H9 (cell line): Measurements from ENCODE around the gene LRMDA. TPM values are rescaled to one million over a fixed set of nuclear protein-coding genes. Genes with fewer than 3 reads are reported as not detected.

Source experiments
- DNase-seq: peaks from one replicate; pipeline ENCODE4 v3.0.0-alpha.2; 2017
- H2AFZ ChIP-seq: one replicate; pipeline ENCODE4 v1.6.1; 2013; ENCODE audit warnings: mild to moderate bottlenecking, low read length, control low read depth, moderate library complexity
- H2AK5ac ChIP-seq: 2 replicates; pipeline ENCODE4 v1.6.1; 2013; ENCODE audit warnings: low read length, control low read depth, mixed read lengths; ENCODE audit not compliant: insufficient read length
- H2BK120ac ChIP-seq: one replicate; pipeline ENCODE4 v1.6.1; 2013; ENCODE audit warnings: low read depth, mild to moderate bottlenecking, low read length, control low read depth, inconsistent platforms; ENCODE audit not compliant: poor library complexity, severe bottlenecking
- H2BK12ac ChIP-seq: 2 replicates; pipeline ENCODE4 v1.6.1; 2013; ENCODE audit warnings: low read length, control low read depth, mixed read lengths, low read depth; ENCODE audit not compliant: insufficient read length
- H2BK15ac ChIP-seq: 2 replicates; pipeline ENCODE4 v1.6.1; 2013; ENCODE audit warnings: low read depth, low read length, control low read depth
- H2BK20ac ChIP-seq: one replicate; pipeline ENCODE4 v1.6.1; 2013; ENCODE audit warnings: low read depth, mild to moderate bottlenecking, low read length, control low read depth, inconsistent platforms; ENCODE audit not compliant: poor library complexity, severe bottlenecking
- H2BK5ac ChIP-seq: 2 replicates; pipeline ENCODE4 v1.6.1; 2013; ENCODE audit warnings: low read length, control low read depth, mixed read lengths; ENCODE audit not compliant: insufficient read length
- H3K14ac ChIP-seq: 2 replicates; pipeline ENCODE4 v1.6.1; 2013; ENCODE audit warnings: low read length, control low read depth; ENCODE audit not compliant: insufficient read depth
- H3K18ac ChIP-seq: 2 replicates; pipeline ENCODE4 v1.6.1; 2013; ENCODE audit warnings: low read depth, mild to moderate bottlenecking, mixed read lengths, low read length, control low read depth; ENCODE audit not compliant: insufficient read length
- H3K23ac ChIP-seq: 2 replicates; pipeline ENCODE4 v1.6.1; 2013; ENCODE audit warnings: low read length, control low read depth, mixed read lengths, low read depth; ENCODE audit not compliant: insufficient read length
- H3K23me2 ChIP-seq: 2 replicates; pipeline ENCODE4 v1.6.1; 2013; ENCODE audit warnings: low read depth, mild to moderate bottlenecking, mixed read lengths, low read length, control low read depth; ENCODE audit not compliant: insufficient read length, poor library complexity, severe bottlenecking
- H3K27ac ChIP-seq: 2 replicates; pipeline ENCODE4 v1.5.1; 2013; ENCODE audit warnings: low read length, control low read depth, mixed read lengths, low read depth; ENCODE audit not compliant: insufficient read length
- H3K27me3 ChIP-seq: 2 replicates; pipeline ENCODE4 v1.6.1; 2013; ENCODE audit warnings: low read length, control low read depth, inconsistent platforms; ENCODE audit not compliant: insufficient read depth
- H3K4ac ChIP-seq: 2 replicates; pipeline ENCODE4 v1.6.1; 2013; ENCODE audit warnings: low read depth, mild to moderate bottlenecking, control low read depth, inconsistent platforms, low read length, moderate library complexity
- H3K4me1 ChIP-seq: 2 replicates; pipeline ENCODE4 v1.6.1; 2013; ENCODE audit warnings: low read length, control low read depth, inconsistent platforms; ENCODE audit not compliant: insufficient read depth
- H3K4me2 ChIP-seq: 2 replicates; pipeline ENCODE4 v1.6.1; 2013; ENCODE audit warnings: low read length, control low read depth, mixed read lengths; ENCODE audit not compliant: insufficient read length, insufficient read depth
- H3K56ac ChIP-seq: 2 replicates; pipeline ENCODE4 v1.6.1; 2013; ENCODE audit warnings: low read depth, mild to moderate bottlenecking, mixed read lengths, low read length, control low read depth; ENCODE audit not compliant: insufficient read length
- H3K79me1 ChIP-seq: 2 replicates; pipeline ENCODE4 v1.6.1; 2013; ENCODE audit warnings: low read depth, mild to moderate bottlenecking, moderate library complexity, low read length, control low read depth, inconsistent platforms; ENCODE audit not compliant: insufficient read depth, poor library complexity, severe bottlenecking
- H3K79me2 ChIP-seq: 2 replicates; pipeline ENCODE4 v1.6.1; 2013; ENCODE audit warnings: low read length, control low read depth, inconsistent platforms; ENCODE audit not compliant: insufficient read depth
- H3K9ac ChIP-seq: 2 replicates; pipeline ENCODE4 v1.6.1; 2013; ENCODE audit warnings: low read length, control low read depth, mixed read lengths; ENCODE audit not compliant: insufficient read length; ENCODE audit errors: extremely low read depth
- H3K9me3 ChIP-seq: one replicate; pipeline ENCODE4 v1.6.1; 2013; ENCODE audit warnings: low read depth, low read length, inconsistent platforms; ENCODE audit not compliant: control insufficient read depth
- H3T11ph ChIP-seq: one replicate; pipeline ENCODE4 v1.6.1; 2013; ENCODE audit warnings: mild to moderate bottlenecking, low read length, control low read depth, inconsistent platforms
- H4K20me1 ChIP-seq: one replicate; pipeline ENCODE4 v1.6.1; 2013; ENCODE audit not compliant: control insufficient read depth, insufficient read length, insufficient read depth
- H4K5ac ChIP-seq: 2 replicates; pipeline ENCODE4 v1.6.1; 2013; ENCODE audit warnings: low read depth, mild to moderate bottlenecking, mixed read lengths, low read length, control low read depth; ENCODE audit not compliant: insufficient read length
- H4K8ac ChIP-seq: replicated peaks from 2 replicates; pipeline ENCODE4 v1.6.1; 2013; ENCODE audit warnings: low read length, control low read depth, mixed read lengths, low read depth; ENCODE audit not compliant: insufficient read length
- H4K91ac ChIP-seq: 2 replicates; pipeline ENCODE4 v1.6.1; 2013; ENCODE audit warnings: low read depth, mild to moderate bottlenecking, moderate library complexity, mixed read lengths, low read length, control low read depth; ENCODE audit not compliant: insufficient read length
- H3K27ac Mint-ChIP-seq, 3 experiments: 2 replicates in 2 of 3; 3 replicates in 1 of 3; pipeline ENCODE4 v1.8.0; 2020 to 2021; ENCODE audit warnings: mixed read lengths in 3 of 3, mild to moderate bottlenecking in 1 of 3, moderate library complexity in 1 of 3
- H3K27me3 Mint-ChIP-seq: 2 replicates; pipeline ENCODE4 v1.8.0; 2021; ENCODE audit warnings: low read depth, mild to moderate bottlenecking, moderate library complexity, mixed read lengths
- H3K36me3 Mint-ChIP-seq, 3 experiments: 2 replicates in 2 of 3; 3 replicates in 1 of 3; pipeline ENCODE4 v1.8.0; 2020 to 2021; ENCODE audit warnings: low read depth in 3 of 3, mixed read lengths in 3 of 3; ENCODE audit not compliant: insufficient read depth in 1 of 3
- H3K4me1 Mint-ChIP-seq, 2 experiments: 2 replicates each; pipeline ENCODE4 v1.8.0; 2020; ENCODE audit warnings: mixed read lengths in 2 of 2
- H3K4me3 Mint-ChIP-seq, 2 experiments: 2 replicates in 1 of 2; 3 replicates in 1 of 2; pipeline ENCODE4 v1.8.0; 2020 to 2021; ENCODE audit warnings: mild to moderate bottlenecking in 2 of 2, mixed read lengths in 2 of 2, moderate library complexity in 1 of 2
- H3K9me3 Mint-ChIP-seq, 2 experiments: 2 replicates in 1 of 2; 3 replicates in 1 of 2; pipeline ENCODE4 v1.8.0; 2020; ENCODE audit warnings: mild to moderate bottlenecking in 2 of 2, mixed read lengths in 2 of 2, moderate library complexity in 1 of 2
- CTCF ChIP-seq: fragments of 200-600 bp; sonication (generic); conservative IDR thresholded peaks from 3 replicates; pipeline ENCODE4 v1.8.0; 2021; ENCODE audit warnings: antibody characterized with exemption, mild to moderate bottlenecking
- WGBS: extraction: QIAGEN DNeasy Blood & Tissue Kit; methylation state at CpG from one replicate; pipeline ENCODE4 v1.1.7; 2013; ENCODE audit warnings: missing lambda C conversion rate, low lambda C conversion rate, mixed read lengths; ENCODE audit not compliant: insufficient read length; ENCODE audit errors: extremely low coverage; 5-methylcytosine and 5-hydroxymethylcytosine counted together
- total RNA-seq: library from RNA; stranded (reverse); gene quantifications from 2 replicates; pipeline ENCODE4 v1.2.1, GENCODE V29; 2021

LRMDA gene
- total RNA-seq, 1 experiment from 2014 or later, result 1.8 TPM

- H3K27ac Mint-ChIP-seq, result no peak overlapping the region
- H3K4me1 ChIP-seq, result no peaks in the 10 kb centered on the region
- no peak overlapping the region for H3K4me3 Mint-ChIP-seq
- H3K4me2 ChIP-seq, result no peak overlapping the region
- no peak overlapping the region for H4K5ac ChIP-seq
- H3K23ac ChIP-seq, result no peak overlapping the region
- no peak overlapping the region for H3K14ac ChIP-seq
- H2BK5ac ChIP-seq, result no peak overlapping the region
- no peak overlapping the region for H3K18ac ChIP-seq
- H3K79me1 ChIP-seq, result no peaks in the 10 kb centered on the region
- H4K91ac ChIP-seq, result no peak overlapping the region
- no peak overlapping the region for H3K9ac ChIP-seq
- no peaks in the 10 kb centered on the region for H3K23me2 ChIP-seq
- no peak overlapping the region for H3K4ac ChIP-seq
- no peaks in the 10 kb centered on the region for H3K9me3 ChIP-seq
- peaks cover 1% of the 10 kb centered on the region; the same call in 1 of the 2 replicates for H3K27me3 Mint-ChIP-seq
- H3K4me1 Mint-ChIP-seq, result no peaks in the 10 kb centered on the region
- no peak overlapping the region for H3K56ac ChIP-seq
- no peak overlapping the region for H2BK120ac ChIP-seq
- no peak overlapping the region for H4K8ac ChIP-seq
- no peaks in the 10 kb centered on the region for H4K20me1 ChIP-seq
- no CpG with 5 or more reads among the region's 5 CpGs for WGBS
- H3K36me3 Mint-ChIP-seq, result peaks cover 0 to 14% (median 2%) of the 10 kb centered on the region in 3 experiments; a peak in 3 of 7 replicates
- H3K27me3 ChIP-seq, result no peaks in the 10 kb centered on the region
- no peak overlapping the region for H2BK15ac ChIP-seq
- H3T11ph ChIP-seq, result no peak overlapping the region
- H2BK20ac ChIP-seq, result no peak overlapping the region
- TF ChIP-seq CTCF, result no peak
- no peak for DNase-seq
- peaks cover 12 to 14% of the 10 kb centered on the region in 2 experiments; a peak in 4 of 5 replicates for H3K9me3 Mint-ChIP-seq
- no peak overlapping the region for H3K27ac ChIP-seq
- H2BK12ac ChIP-seq, result no peak overlapping the region
- no peaks in the 10 kb centered on the region for H3K79me2 ChIP-seq
- H2AFZ ChIP-seq, result no peak overlapping the region
- no peak overlapping the region for H2AK5ac ChIP-seq
Observed at GRCh38 chr10:76492678-76493472, 1061.5 kb downstream of the LRMDA start.
